PC-3 (cell line): ENCODE results near the gene KSR2. TPM values are rescaled to one million over a fixed set of nuclear protein-coding genes. Genes with fewer than 3 reads are reported as not detected.

Experiments used
- ATAC-seq: fragments of 200-7000 bp; cut with Tn5 transposase; 2 replicates; pipeline ENCODE4 v1.9.1; 2020; ENCODE audit warnings: mild to moderate bottlenecking, moderate library complexity
- BruUV-seq: library from RNA; stranded (reverse); fragments of 400-500 nt; replicated peaks from 2 replicates; lab custom pipeline; 2021; lab: Mats Ljungman, UMichigan
- CTCF ChIA-PET: fragments of 300-600 bp; sonication (Branson Sonifier 250); formaldehyde crosslinking; loops from one replicate; lab custom pipeline; 2022; ENCODE audit warnings: antibody characterized with exemption; lab: Charles Lee
- POLR2A ChIA-PET: fragments of 300-600 bp; sonication (Branson Sonifier 250); formaldehyde crosslinking; loops from one replicate; lab custom pipeline; 2022; ENCODE audit warnings: antibody characterized with exemption; ENCODE audit not compliant: unreplicated experiment; lab: Charles Lee
- DNase-seq: peaks from one replicate; pipeline ENCODE4 v3.0.0-alpha.2; 2015
- H2AFZ ChIP-seq: fragments of 300-600 bp; sonication (generic); 2 replicates; pipeline ENCODE4 v1.6.0; 2016; ENCODE audit warnings: antibody characterized with exemption, low read length
- H3F3A ChIP-seq: fragments of 300-600 bp; sonication (generic); one replicate; pipeline ENCODE4 v1.6.0; 2017; ENCODE audit warnings: antibody characterized with exemption, low read length, control low read depth, mild to moderate bottlenecking; ENCODE audit not compliant: unreplicated experiment
- H3K27ac ChIP-seq: fragments of 300-600 bp; sonication (generic); 2 replicates; pipeline ENCODE4 v1.5.1; 2016; ENCODE audit warnings: mild to moderate bottlenecking, low read length
- H3K27me3 ChIP-seq: fragments of 300-600 bp; sonication (generic); 2 replicates; pipeline ENCODE4 v1.6.1; 2016; ENCODE audit warnings: low read length, mixed read lengths
- H3K36me3 ChIP-seq: fragments of 300-600 bp; sonication (generic); 2 replicates; pipeline ENCODE4 v1.6.1; 2016; ENCODE audit warnings: low read depth, mixed run types, low read length, mixed read lengths
- H3K4me1 ChIP-seq: fragments of 300-600 bp; sonication (generic); 2 replicates; pipeline ENCODE4 v1.5.1; 2016; ENCODE audit warnings: low read length; ENCODE audit not compliant: insufficient read depth
- H3K4me2 ChIP-seq: fragments of 300-600 bp; sonication (generic); 2 replicates; pipeline ENCODE4 v1.6.0; 2016; ENCODE audit warnings: low read length
- H3K4me3 ChIP-seq: fragments of 300-600 bp; sonication (generic); 2 replicates; pipeline ENCODE4 v1.5.1; 2016; ENCODE audit warnings: mild to moderate bottlenecking, low read length, mixed read lengths
- H3K79me2 ChIP-seq: fragments of 300-600 bp; sonication (generic); 2 replicates; pipeline ENCODE4 v1.6.1; 2017; ENCODE audit warnings: low read length, mixed read lengths
- H3K9ac ChIP-seq: fragments of 300-600 bp; sonication (generic); 2 replicates; pipeline ENCODE4 v1.6.0; 2016; ENCODE audit warnings: mild to moderate bottlenecking, low read length
- H3K9me2 ChIP-seq: fragments of 300-600 bp; sonication (generic); replicated peaks from 2 replicates; pipeline ENCODE4 v1.6.1; 2016; ENCODE audit warnings: mixed run types, low read length, mixed read lengths
- H3K9me3 ChIP-seq: fragments of 300-600 bp; sonication (generic); 2 replicates; pipeline ENCODE4 v1.6.1; 2016; ENCODE audit warnings: low read length, mixed read lengths
- H4K20me1 ChIP-seq: fragments of 300-600 bp; sonication (generic); 2 replicates; pipeline ENCODE4 v1.6.1; 2016; ENCODE audit warnings: low read length, mixed read lengths
- CTCF ChIP-seq: fragments of 300-600 bp; sonication (generic); conservative IDR thresholded peaks from 2 replicates; pipeline ENCODE4 v1.5.1; 2017; ENCODE audit warnings: antibody characterized with exemption, low read depth, mild to moderate bottlenecking, low read length
- EZH2 ChIP-seq: fragments of 300-600 bp; sonication (generic); IDR thresholded peaks from one replicate; pipeline ENCODE4 v1.6.1; 2017; ENCODE audit warnings: antibody characterized with exemption, mild to moderate bottlenecking, low read length; ENCODE audit not compliant: unreplicated experiment
- EZH2phosphoT487 ChIP-seq: fragments of 300-600 bp; sonication (generic); IDR thresholded peaks from 2 replicates; pipeline ENCODE4 v1.6.1; 2018; ENCODE audit warnings: mild to moderate bottlenecking, antibody characterized with exemption, low read length, borderline replicate concordance
- intact Hi-C: fragments of 100-400 bp; cut with micrococcal nuclease; formaldehyde crosslinking; loops from 2 replicates; pipeline ENCODE4 v1.9.0; 2023
- total RNA-seq: library from RNA; depleted of rRNA; stranded (reverse); fragments of >200 nt; gene quantifications from 2 replicates; pipeline ENCODE4 v1.2.3, GENCODE V29; 2014

The KSR2 gene
- total RNA-seq, 1 experiment from 2014 or later = 0.80 TPM

- H3F3A ChIP-seq = no peaks in the 10 kb centered on the region
- no peak for TF ChIP-seq EZH2
- TF ChIP-seq EZH2phosphoT487 = no peak
- TF ChIP-seq CTCF = no peak
- DNase-seq = peak; percentile 88
- H3K9me2 ChIP-seq = no peaks in the 10 kb centered on the region
- H3K27ac ChIP-seq = peak overlapping the region; percentile 34
- H3K79me2 ChIP-seq = no peaks in the 10 kb centered on the region
- H3K4me2 ChIP-seq = peak overlapping the region; percentile 29
- CTCF ChIA-PET = no interaction called here
- no peaks in the 10 kb centered on the region for H3K36me3 ChIP-seq
- H3K9ac ChIP-seq = no peak overlapping the region
- POLR2A ChIA-PET = interaction anchor here (0.5 kb wide), 1 partner anchor 163 kb away, joined by 6 read pairs; no protein-coding TSS in a partner anchor
- H3K4me3 ChIP-seq = no peak overlapping the region
- no peaks in the 10 kb centered on the region for H3K27me3 ChIP-seq
- BruUV-seq = no TSS peak
- no peaks in the 10 kb centered on the region for H4K20me1 ChIP-seq
- ATAC-seq = peak; percentile 94
- H3K4me1 ChIP-seq = peaks cover 15% of the 10 kb centered on the region
- no peaks in the 10 kb centered on the region for H3K9me3 ChIP-seq
- no peak overlapping the region for H2AFZ ChIP-seq
- intact Hi-C loops = loop anchor here (5.0 kb wide), 1 partner anchor 60 kb away; no protein-coding TSS in a partner anchor
Observed at GRCh38 chr12:117622741-117623140, 346.0 kb downstream of the KSR2 start.

- ATAC-seq = peak; percentile 72
Observed at GRCh38 chr12:117622087-117622486, 346.7 kb downstream of the KSR2 start.

More at GRCh38 chr12:117622087-117622486, 346.7 kb downstream of the KSR2 start:
- H3K27me3 ChIP-seq = no peaks in the 10 kb centered on the region
- BruUV-seq = no TSS peak
- no peak overlapping the region for H3K9ac ChIP-seq
- ChIA-PET CTCF (no interaction called here), POLR2A (no interaction called here)
- H3K36me3 ChIP-seq = no peaks in the 10 kb centered on the region
- peak overlapping the region; percentile 34 for H3K27ac ChIP-seq
- H3K9me2 ChIP-seq = no peaks in the 10 kb centered on the region
- no peaks in the 10 kb centered on the region for H4K20me1 ChIP-seq
- H3K4me2 ChIP-seq = peak overlapping the region; percentile 29
- peak; percentile 71 for DNase-seq
- no peak for TF ChIP-seq CTCF
- TF ChIP-seq EZH2phosphoT487 = no peak
- no peak for TF ChIP-seq EZH2
- no peak overlapping the region for H3K4me3 ChIP-seq
- H3K9me3 ChIP-seq = no peaks in the 10 kb centered on the region
- H2AFZ ChIP-seq = no peak overlapping the region
- H3K79me2 ChIP-seq = no peaks in the 10 kb centered on the region
- H3F3A ChIP-seq = no peaks in the 10 kb centered on the region
- peaks cover 15% of the 10 kb centered on the region for H3K4me1 ChIP-seq
- intact Hi-C loops = loop anchor here (5.0 kb wide), 1 partner anchor 60 kb away; no protein-coding TSS in a partner anchor
